Transverse colon (tissue), 4 donors: ENCODE measurements around the gene PPP6R3.

Source experiments
- EP300 ChIP-seq: sonication (generic); formaldehyde crosslinking; IDR thresholded peaks from one replicate; pipeline ENCODE4 v1.6.1; 2017; ENCODE audit warnings: antibody characterized with exemption, low read depth
- POLR2A ChIP-seq: fragments of 450-650 bp; IDR thresholded peaks from one replicate; pipeline ENCODE4 v1.6.1; 2016; ENCODE audit warnings: antibody characterized with exemption, mild to moderate bottlenecking, moderate library complexity
- POLR2AphosphoS5 ChIP-seq, 3 donors: sonication (generic); formaldehyde crosslinking; IDR thresholded peaks; one replicate each; pipeline ENCODE4 v1.6.1; 2016; ENCODE audit warnings: antibody characterized with exemption in 3 of 3
- TF ChIP-seq, protein P1 (sequence below), 5 experiments: fragments of 200-600 bp in 3 of 5; fragments of 450-650 bp in 2 of 5; sonication (generic) in 3 of 5; IDR thresholded peaks; 1 replicate in 2 of 5; 2 replicates in 3 of 5; pipeline ENCODE4 v1.5.1; 2016 to 2017; ENCODE audit warnings: antibody characterized with exemption in 5 of 5, inconsistent platforms in 3 of 5, mild to moderate bottlenecking in 2 of 5, moderate library complexity in 1 of 5

DNA sequence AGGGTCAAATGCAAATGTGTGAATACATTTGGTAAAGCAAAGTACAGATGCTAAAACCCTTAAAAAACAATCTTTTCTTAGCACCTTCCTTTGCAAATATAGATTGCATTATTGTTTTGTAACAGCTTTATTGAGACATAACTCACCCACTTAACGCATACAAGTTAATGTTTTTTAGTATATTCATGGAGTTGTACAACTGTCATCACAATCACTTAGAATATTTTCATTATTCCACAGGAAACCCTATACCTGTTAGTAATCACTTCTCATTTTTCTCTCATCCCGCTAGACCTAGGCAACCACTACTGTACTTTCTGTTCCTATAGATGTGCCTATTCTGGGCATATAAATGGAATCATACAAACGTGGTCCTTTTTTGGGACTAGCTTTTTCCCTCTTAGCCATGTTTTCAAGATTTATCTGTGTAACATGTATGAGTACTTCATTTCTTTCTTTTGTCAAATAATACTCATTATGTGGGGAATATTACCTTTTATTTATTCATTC is 34.7 kb downstream of the PPP6R3 start:
- TF ChIP-seq POLR2A (no peak), POLR2AphosphoS5 (IDR thresholded peaks at IDR 0.05) (no peak), EP300 (no peak)
- TF ChIP-seq, protein P1, sequence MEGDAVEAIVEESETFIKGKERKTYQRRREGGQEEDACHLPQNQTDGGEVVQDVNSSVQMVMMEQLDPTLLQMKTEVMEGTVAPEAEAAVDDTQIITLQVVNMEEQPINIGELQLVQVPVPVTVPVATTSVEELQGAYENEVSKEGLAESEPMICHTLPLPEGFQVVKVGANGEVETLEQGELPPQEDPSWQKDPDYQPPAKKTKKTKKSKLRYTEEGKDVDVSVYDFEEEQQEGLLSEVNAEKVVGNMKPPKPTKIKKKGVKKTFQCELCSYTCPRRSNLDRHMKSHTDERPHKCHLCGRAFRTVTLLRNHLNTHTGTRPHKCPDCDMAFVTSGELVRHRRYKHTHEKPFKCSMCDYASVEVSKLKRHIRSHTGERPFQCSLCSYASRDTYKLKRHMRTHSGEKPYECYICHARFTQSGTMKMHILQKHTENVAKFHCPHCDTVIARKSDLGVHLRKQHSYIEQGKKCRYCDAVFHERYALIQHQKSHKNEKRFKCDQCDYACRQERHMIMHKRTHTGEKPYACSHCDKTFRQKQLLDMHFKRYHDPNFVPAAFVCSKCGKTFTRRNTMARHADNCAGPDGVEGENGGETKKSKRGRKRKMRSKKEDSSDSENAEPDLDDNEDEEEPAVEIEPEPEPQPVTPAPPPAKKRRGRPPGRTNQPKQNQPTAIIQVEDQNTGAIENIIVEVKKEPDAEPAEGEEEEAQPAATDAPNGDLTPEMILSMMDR (IDR thresholded peaks at IDR 0.05): no peak
